ENCODE results near the gene NUFIP1. TPM values are rescaled to one million over a fixed set of nuclear protein-coding genes. Genes with fewer than 3 reads are reported as not detected.
"Not testable (repeated sequence)": the region's sequence is repeated elsewhere in the genome, so short reads cannot be mapped to it uniquely, and the experiment has no call there.

Gene NUFIP1
- total and polyA plus RNA-seq, 9 donors: 2.3 to 9.5 (median 6.8) TPM

GRCh38 chr13:44952671-44953070 is 36.6 kb downstream of the NUFIP1 start:
- TF ChIP-seq EP300 (IDR thresholded peaks at IDR 0.05) (no peak), POLR2A (IDR thresholded peaks at IDR 0.05) (no peak)
- TF ChIP-seq, protein P1, sequence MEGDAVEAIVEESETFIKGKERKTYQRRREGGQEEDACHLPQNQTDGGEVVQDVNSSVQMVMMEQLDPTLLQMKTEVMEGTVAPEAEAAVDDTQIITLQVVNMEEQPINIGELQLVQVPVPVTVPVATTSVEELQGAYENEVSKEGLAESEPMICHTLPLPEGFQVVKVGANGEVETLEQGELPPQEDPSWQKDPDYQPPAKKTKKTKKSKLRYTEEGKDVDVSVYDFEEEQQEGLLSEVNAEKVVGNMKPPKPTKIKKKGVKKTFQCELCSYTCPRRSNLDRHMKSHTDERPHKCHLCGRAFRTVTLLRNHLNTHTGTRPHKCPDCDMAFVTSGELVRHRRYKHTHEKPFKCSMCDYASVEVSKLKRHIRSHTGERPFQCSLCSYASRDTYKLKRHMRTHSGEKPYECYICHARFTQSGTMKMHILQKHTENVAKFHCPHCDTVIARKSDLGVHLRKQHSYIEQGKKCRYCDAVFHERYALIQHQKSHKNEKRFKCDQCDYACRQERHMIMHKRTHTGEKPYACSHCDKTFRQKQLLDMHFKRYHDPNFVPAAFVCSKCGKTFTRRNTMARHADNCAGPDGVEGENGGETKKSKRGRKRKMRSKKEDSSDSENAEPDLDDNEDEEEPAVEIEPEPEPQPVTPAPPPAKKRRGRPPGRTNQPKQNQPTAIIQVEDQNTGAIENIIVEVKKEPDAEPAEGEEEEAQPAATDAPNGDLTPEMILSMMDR (IDR thresholded peaks at IDR 0.05): no peak

GRCh38 chr13:44951184-44951583 is 38.1 kb downstream of the NUFIP1 start:
- Histone ChIP-seq H3K27me3 (no peaks in the 10 kb centered on the region), H3K36me3 (no peaks in the 10 kb centered on the region), H3K9me3 (no peaks in the 10 kb centered on the region), H3K4me1 (ENCODE audit: insufficient read depth) (no peaks in the 10 kb centered on the region), H3K27ac (no peak overlapping the region), H3K4me3 (no peak overlapping the region)
- TF ChIP-seq, protein P1 (IDR thresholded peaks at IDR 0.05): no peak
- TF ChIP-seq EP300 (IDR thresholded peaks at IDR 0.05) (no peak), POLR2A (IDR thresholded peaks at IDR 0.05) (no peak)
- no peak for DNase-seq
- intact Hi-C loops (cut with DNase I): no loop called here

More at GRCh38 chr13:44952671-44953070, 36.6 kb downstream of the NUFIP1 start:
- Histone ChIP-seq H3K27me3 (no peaks in the 10 kb centered on the region), H3K4me3 (no peak overlapping the region), H3K36me3 (no peaks in the 10 kb centered on the region), H3K4me1 (ENCODE audit: insufficient read depth) (no peaks in the 10 kb centered on the region), H3K9me3 (no peaks in the 10 kb centered on the region), H3K27ac (no peak overlapping the region)
- intact Hi-C loops (cut with DNase I): no loop called here
- DNase-seq: no peak
- WGBS, 3 donors: 84 to 93% (median 84%) methylated on average over 2 of the region's 2 CpGs

- H3K27ac ChIP-seq; H3K27me3 ChIP-seq; H3K4me3 ChIP-seq; intact Hi-C loops (cut with DNase I); H3K4me1 ChIP-seq (ENCODE audit: insufficient read depth); H3K9me3 ChIP-seq; H3K36me3 ChIP-seq; DNase-seq: not testable (repeated sequence)
- 13 to 22% (median 16%) methylated on average over 4 of the region's 4 CpGs for WGBS, 3 donors
Observed at GRCh38 chr13:44943411-44943810, 45.9 kb downstream of the NUFIP1 start.

- intact Hi-C loops (cut with DNase I): no loop called here
- Histone ChIP-seq H3K27ac (no peak overlapping the region), H3K4me1 (ENCODE audit: insufficient read depth) (no peaks in the 10 kb centered on the region), H3K36me3 (no peaks in the 10 kb centered on the region), H3K9me3 (no peaks in the 10 kb centered on the region), H3K4me3 (no peak overlapping the region), H3K27me3 (no peaks in the 10 kb centered on the region)
- WGBS, 3 donors: 85 to 88% (median 86%) methylated on average over 2 of the region's 2 CpGs
- DNase-seq: no peak
- TF ChIP-seq, protein P1 (IDR thresholded peaks at IDR 0.05): no peak
Observed at GRCh38 chr13:44938854-44939253, 50.4 kb downstream of the NUFIP1 start.

GRCh38 chr13:44936246-44936645 is 53.0 kb downstream of the NUFIP1 start:
- intact Hi-C loops (cut with DNase I): no loop called here
- TF ChIP-seq EP300 (IDR thresholded peaks at IDR 0.05) (no peak), POLR2A (IDR thresholded peaks at IDR 0.05) (no peak)
- TF ChIP-seq, protein P1 (IDR thresholded peaks at IDR 0.05): no peak
- Histone ChIP-seq H3K4me3 (no peak overlapping the region), H3K4me1 (ENCODE audit: insufficient read depth) (peaks cover 4% of the 10 kb centered on the region), H3K9me3 (no peaks in the 10 kb centered on the region), H3K27ac (no peak overlapping the region), H3K36me3 (no peaks in the 10 kb centered on the region), H3K27me3 (no peaks in the 10 kb centered on the region)
- WGBS, 3 donors: 53 to 70% (median 58%) methylated on average over 1 of the region's 1 CpG
- no peak for DNase-seq

Data from ovary (tissue), 9 donors.